ENCODE data around the gene AZIN2.

DNA sequence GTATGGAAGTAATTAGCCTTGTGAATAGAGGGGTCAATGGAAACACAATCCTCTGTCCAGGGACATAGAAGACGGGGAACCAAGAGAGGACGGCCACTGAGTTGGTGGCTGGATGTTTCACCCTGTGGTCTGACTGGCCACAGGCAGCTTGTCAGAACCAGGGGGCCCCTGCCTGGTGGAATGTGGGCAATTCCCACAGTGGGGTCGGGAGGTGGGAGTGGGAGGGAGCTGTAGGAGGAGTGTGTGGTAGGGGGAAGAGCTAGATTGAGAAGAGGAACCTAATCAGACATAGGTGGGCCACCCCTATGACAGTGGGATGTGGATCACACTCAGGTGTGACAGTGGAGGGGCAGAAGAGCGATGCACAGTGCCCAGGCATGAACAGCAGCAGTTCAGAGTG is 69.6 kb downstream of the AZIN2 start:
- no peak for TF ChIP-seq POLR2A (IDR thresholded peaks at IDR 0.05)
- TF ChIP-seq, protein P1, sequence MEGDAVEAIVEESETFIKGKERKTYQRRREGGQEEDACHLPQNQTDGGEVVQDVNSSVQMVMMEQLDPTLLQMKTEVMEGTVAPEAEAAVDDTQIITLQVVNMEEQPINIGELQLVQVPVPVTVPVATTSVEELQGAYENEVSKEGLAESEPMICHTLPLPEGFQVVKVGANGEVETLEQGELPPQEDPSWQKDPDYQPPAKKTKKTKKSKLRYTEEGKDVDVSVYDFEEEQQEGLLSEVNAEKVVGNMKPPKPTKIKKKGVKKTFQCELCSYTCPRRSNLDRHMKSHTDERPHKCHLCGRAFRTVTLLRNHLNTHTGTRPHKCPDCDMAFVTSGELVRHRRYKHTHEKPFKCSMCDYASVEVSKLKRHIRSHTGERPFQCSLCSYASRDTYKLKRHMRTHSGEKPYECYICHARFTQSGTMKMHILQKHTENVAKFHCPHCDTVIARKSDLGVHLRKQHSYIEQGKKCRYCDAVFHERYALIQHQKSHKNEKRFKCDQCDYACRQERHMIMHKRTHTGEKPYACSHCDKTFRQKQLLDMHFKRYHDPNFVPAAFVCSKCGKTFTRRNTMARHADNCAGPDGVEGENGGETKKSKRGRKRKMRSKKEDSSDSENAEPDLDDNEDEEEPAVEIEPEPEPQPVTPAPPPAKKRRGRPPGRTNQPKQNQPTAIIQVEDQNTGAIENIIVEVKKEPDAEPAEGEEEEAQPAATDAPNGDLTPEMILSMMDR (IDR thresholded peaks at IDR 0.05) = no peak
- no peak for TF ChIP-seq EP300 (IDR thresholded peaks at IDR 0.05)
- no peak for TF ChIP-seq POLR2AphosphoS5 (IDR thresholded peaks at IDR 0.05)
